IMR-90 (cell line): Measurements from ENCODE around the gene EDN3. TPM values are rescaled to one million over a fixed set of nuclear protein-coding genes. Genes with fewer than 3 reads are reported as not detected.

Experiments
- ATAC-seq: fragments of 200-7000 bp; cut with Tn5 transposase; 2 replicates; pipeline ENCODE4 v1.9.1; 2020; ENCODE audit warnings: low read depth, mild to moderate bottlenecking, moderate library complexity
- BruUV-seq: library from RNA; stranded (reverse); fragments of 400-500 nt; replicated peaks from 2 replicates; lab custom pipeline; 2021; lab: Mats Ljungman, UMichigan
- CTCF ChIA-PET: fragments of 300-600 bp; formaldehyde crosslinking; extraction: SDS; loops from one replicate; lab custom pipeline; 2021; ENCODE audit warnings: antibody characterized with exemption; lab: Yijun Ruan, JAX
- POLR2A ChIA-PET: fragments of 300-600 bp; sonication (Branson Sonifier 250); formaldehyde crosslinking; loops from one replicate; lab custom pipeline; 2022; ENCODE audit warnings: antibody characterized with exemption; ENCODE audit not compliant: unreplicated experiment; lab: Charles Lee
- DNase-seq: peaks from one replicate; pipeline ENCODE4 v3.0.0; 2013
- H2AFZ ChIP-seq: replicated peaks from 2 replicates; pipeline ENCODE3; 2013; ENCODE audit warnings: low read length, mild to moderate bottlenecking; ENCODE audit not compliant: poor library complexity
- H2AK5ac ChIP-seq: 2 replicates; pipeline ENCODE4 v1.6.1; 2013; ENCODE audit warnings: low read depth, low read length, inconsistent platforms
- H2AK9ac ChIP-seq: replicated peaks from 2 replicates; pipeline ENCODE3; 2013; ENCODE audit warnings: mild to moderate bottlenecking, low read depth, low read length, moderate library complexity; ENCODE audit not compliant: poor library complexity
- H2BK120ac ChIP-seq: 2 replicates; pipeline ENCODE4 v1.6.1; 2013; ENCODE audit warnings: low read depth, low read length, inconsistent platforms
- H2BK15ac ChIP-seq: 3 replicates; pipeline ENCODE4 v1.6.1; 2013; ENCODE audit warnings: low read depth, low read length, inconsistent platforms
- H2BK20ac ChIP-seq: 2 replicates; pipeline ENCODE4 v1.6.1; 2013; ENCODE audit warnings: low read depth, mild to moderate bottlenecking, inconsistent platforms, low read length, moderate library complexity
- H2BK5ac ChIP-seq: 2 replicates; pipeline ENCODE4 v1.6.1; 2013; ENCODE audit warnings: mild to moderate bottlenecking, low read depth, low read length, inconsistent platforms; ENCODE audit not compliant: poor library complexity, severe bottlenecking
- H3K14ac ChIP-seq: replicated peaks from 2 replicates; pipeline ENCODE4 v1.6.1; 2013; ENCODE audit warnings: low read depth, low read length, inconsistent platforms
- H3K18ac ChIP-seq: 2 replicates; pipeline ENCODE4 v1.6.1; 2013; ENCODE audit warnings: low read depth, low read length, control low read depth
- H3K23ac ChIP-seq: 2 replicates; pipeline ENCODE4 v1.6.1; 2013; ENCODE audit warnings: low read depth, low read length, inconsistent platforms
- H3K27ac ChIP-seq: 2 replicates; pipeline ENCODE4 v1.5.1; 2013; ENCODE audit warnings: mild to moderate bottlenecking, control low read depth, low read length; ENCODE audit not compliant: insufficient read depth
- H3K27me3 ChIP-seq: 2 replicates; pipeline ENCODE4 v1.6.1; 2013; ENCODE audit warnings: low read length; ENCODE audit not compliant: control insufficient read depth, insufficient read depth
- H3K36me3 ChIP-seq: 2 replicates; pipeline ENCODE4 v1.6.1; 2013; ENCODE audit warnings: low read length, mixed read lengths; ENCODE audit not compliant: control insufficient read depth, insufficient read depth
- H3K4ac ChIP-seq: 2 replicates; pipeline ENCODE4 v1.6.1; 2013; ENCODE audit warnings: low read depth, low read length, inconsistent platforms
- H3K4me1 ChIP-seq: 2 replicates; pipeline ENCODE4 v1.6.1; 2013; ENCODE audit warnings: low read length, mixed read lengths; ENCODE audit not compliant: control insufficient read depth, insufficient read depth
- H3K4me2 ChIP-seq: 2 replicates; pipeline ENCODE4 v1.6.1; 2013; ENCODE audit warnings: low read depth, mild to moderate bottlenecking, control low read depth, low read length, moderate library complexity
- H3K4me3 ChIP-seq: 2 replicates; pipeline ENCODE4 v1.5.1; 2013; ENCODE audit warnings: low read depth, mild to moderate bottlenecking, control low read depth, low read length, moderate library complexity; ENCODE audit not compliant: insufficient read depth
- H3K56ac ChIP-seq: 2 replicates; pipeline ENCODE4 v1.6.1; 2013; ENCODE audit warnings: low read length, inconsistent platforms; ENCODE audit not compliant: insufficient read depth; ENCODE audit errors: extremely low read depth
- H3K79me1 ChIP-seq, 2 experiments: 2 replicates each; pipeline ENCODE4 v1.6.1; 2013; ENCODE audit warnings: low read length in 2 of 2, inconsistent platforms in 1 of 2, low read depth in 1 of 2
- H3K9ac ChIP-seq: 2 replicates; pipeline ENCODE4 v1.6.1; 2013; ENCODE audit warnings: low read depth, low read length, control low read depth
- H3K9me1 ChIP-seq: 2 replicates; pipeline ENCODE4 v1.6.1; 2013; ENCODE audit warnings: low read length, inconsistent platforms; ENCODE audit not compliant: insufficient read depth
- H3K9me3 ChIP-seq: 2 replicates; pipeline ENCODE4 v1.6.1; 2013; ENCODE audit warnings: low read length; ENCODE audit not compliant: control insufficient read depth, insufficient read depth
- H4K20me1 ChIP-seq: 2 replicates; pipeline ENCODE4 v1.6.1; 2013; ENCODE audit warnings: low read length, inconsistent platforms; ENCODE audit not compliant: insufficient read depth
- H4K5ac ChIP-seq: 2 replicates; pipeline ENCODE4 v1.6.1; 2013; ENCODE audit warnings: mild to moderate bottlenecking, low read depth, low read length, control low read depth
- H4K8ac ChIP-seq, 2 experiments: 2 replicates each; pipeline ENCODE4 v1.6.1; 2013; ENCODE audit warnings: low read depth in 2 of 2, low read length in 2 of 2, control low read depth in 1 of 2, inconsistent platforms in 1 of 2
- H4K91ac ChIP-seq: 2 replicates; pipeline ENCODE4 v1.6.1; 2013; ENCODE audit warnings: low read depth, low read length, inconsistent platforms; ENCODE audit not compliant: insufficient read depth
- CEBPB ChIP-seq: IDR thresholded peaks from 2 replicates; pipeline ENCODE4 v1.6.1; 2012; ENCODE audit warnings: low read depth, low read length, improper control_type of control experiment
- MAFK ChIP-seq: IDR thresholded peaks from 2 replicates; pipeline ENCODE4 v1.6.1; 2012; ENCODE audit warnings: low read depth, low read length, improper control_type of control experiment
- MAZ ChIP-seq: IDR thresholded peaks from 2 replicates; pipeline ENCODE4 v1.6.1; 2012; ENCODE audit warnings: low read depth, mild to moderate bottlenecking, low read length, improper control_type of control experiment, moderate library complexity, borderline replicate concordance
- POLR2A ChIP-seq: IDR thresholded peaks from 2 replicates; pipeline ENCODE4 v1.6.1; 2012; ENCODE audit warnings: mild to moderate bottlenecking, low read depth, low read length
- RAD21 ChIP-seq: IDR thresholded peaks from 2 replicates; pipeline ENCODE4 v1.6.1; 2012; ENCODE audit warnings: low read length, improper control_type of control experiment
- WGBS, 2 experiments: methylation state at CpG; one replicate each; pipeline versions ENCODE4 v1.1.5 to v1.1.7; 2013; ENCODE audit warnings: missing lambda C conversion rate in 2 of 2; ENCODE audit not compliant: insufficient read length in 1 of 2; ENCODE audit errors: extremely low coverage in 2 of 2; 5-methylcytosine and 5-hydroxymethylcytosine counted together
- dilution Hi-C: fragments of 300-500 bp; cut with HindIII; formaldehyde crosslinking; loops from one replicate; pipeline ENCODE4 v1.14.3; 2018; ENCODE audit warnings: low sequenced_read_pairs; ENCODE audit not compliant: unreplicated experiment
- in situ Hi-C: fragments of 300-500 bp; cut with MboI; formaldehyde crosslinking; loops from 3 replicates; pipeline ENCODE4 v1.14.3; 2019; ENCODE audit warnings: low sequenced_read_pairs, inconsistent platforms, mixed read lengths
- intact Hi-C: fragments of 100-400 bp; cut with micrococcal nuclease; formaldehyde crosslinking; loops from 2 replicates; pipeline ENCODE4 v1.10.0; 2022
- polyA plus RNA-seq, 3 experiments: library from polyadenylated mRNA; depleted of rRNA; stranded (reverse); fragments of >200 nt; gene quantifications; 2 replicates each; pipeline ENCODE4 v1.2.3, GENCODE V29; 2012; ENCODE audit warnings: low replicate concordance in 1 of 3
- total RNA-seq: library from RNA; depleted of rRNA; stranded (reverse); fragments of >200 nt; gene quantifications from 2 replicates; pipeline ENCODE4 v1.2.3, GENCODE V29; 2012

EDN3 gene
- total and polyA plus RNA-seq, 2 of the 4 experiments (the other 2 are of a cell fraction): not detected

- H4K20me1 ChIP-seq: no peaks in the 10 kb centered on the region
- no peak overlapping the region for H3K4me2 ChIP-seq
- H3K9me1 ChIP-seq: no peaks in the 10 kb centered on the region
- H3K14ac ChIP-seq: no peak overlapping the region
- no peak overlapping the region for H3K27ac ChIP-seq
- no peaks in the 10 kb centered on the region for H3K79me1 ChIP-seq
- H3K4ac ChIP-seq: no peak overlapping the region
- intact Hi-C loops: no loop called here
- no peaks in the 10 kb centered on the region for H3K27me3 ChIP-seq
- no peak overlapping the region for H2BK20ac ChIP-seq
- H4K8ac ChIP-seq: no peak overlapping the region
- H3K56ac ChIP-seq: no peak overlapping the region
- POLR2A ChIA-PET: no interaction called here
- H3K23ac ChIP-seq: no peak overlapping the region
- no peak overlapping the region for H3K9ac ChIP-seq
- DNase-seq (no peak), ATAC-seq (no peak)
- H2BK5ac ChIP-seq: no peak overlapping the region
- no peak overlapping the region for H2AK9ac ChIP-seq
- no peak overlapping the region for H3K18ac ChIP-seq
- no peaks in the 10 kb centered on the region for H3K36me3 ChIP-seq
- H3K4me3 ChIP-seq: no peak overlapping the region
- H3K9me3 ChIP-seq: no peaks in the 10 kb centered on the region
- dilution Hi-C loops: no loop called here
- in situ Hi-C loops: no loop called here
- CTCF ChIA-PET: no interaction called here
- TF ChIP-seq RAD21 (no peak), MAZ (no peak), POLR2A (no peak), MAFK (no peak), CEBPB (no peak)
- no TSS peak for BruUV-seq
- 11% methylated on average over 1 of the region's 4 CpGs; no CpG with 5 or more reads in 1 of the 2 experiments for WGBS, 2 experiments
- no peak overlapping the region for H2AK5ac ChIP-seq
- H2BK15ac ChIP-seq: no peak overlapping the region
- H4K91ac ChIP-seq: no peak overlapping the region
- no peak overlapping the region for H2AFZ ChIP-seq
- no peak overlapping the region for H4K5ac ChIP-seq
- H2BK120ac ChIP-seq: no peak overlapping the region
- no peaks in the 10 kb centered on the region for H3K4me1 ChIP-seq
Observed at GRCh38 chr20:59253779-59254319, 46.6 kb upstream of the EDN3 start.
